Endothelial cell of umbilical vein (primary cell): ENCODE data around the gene PRRG2. TPM values are rescaled to one million over a fixed set of nuclear protein-coding genes. Genes with fewer than 3 reads are reported as not detected.

Experiments used
- BruUV-seq: library from RNA; stranded (reverse); fragments of 400-500 nt; replicated peaks from 2 replicates; lab custom pipeline; 2021; lab: Mats Ljungman, UMichigan
- CTCF ChIA-PET: fragments of 300-600, 350-600 bp; sonication (Branson Sonifier 250); formaldehyde crosslinking; loops from one replicate; lab custom pipeline; 2021; ENCODE audit warnings: antibody characterized with exemption, inconsistent platforms; lab: Charles Lee
- POLR2A ChIA-PET: fragments of 300-600, 350-600 bp; sonication (Branson Sonifier 250); formaldehyde crosslinking; loops from one replicate; lab custom pipeline; 2021; ENCODE audit warnings: antibody characterized with exemption, inconsistent platforms; lab: Charles Lee
- DNase-seq: peaks from one replicate; pipeline ENCODE4 v3.0.0-alpha.2; 2011; ENCODE audit warnings: low read depth, low spot score
- FAIRE-seq: peaks from 2 replicates; lab custom pipeline; 2011; peaks lifted over from hg19 to GRCh38; lab: Jason Lieb, UNC
- H2AFZ ChIP-seq: 2 replicates; pipeline ENCODE4 v1.6.0; 2012; ENCODE audit warnings: low read depth, low read length, control low read depth, inconsistent platforms
- H3K27ac ChIP-seq: 2 replicates; pipeline ENCODE4 v1.5.1; 2011; ENCODE audit warnings: low read depth, mild to moderate bottlenecking, control low read depth, low read length, moderate library complexity; ENCODE audit not compliant: insufficient read depth
- H3K27me3 ChIP-seq, 2 experiments: 2 replicates each; pipeline versions ENCODE4 v1.6.0 to v1.6.1; 2011; ENCODE audit warnings: low read length in 2 of 2, mixed read lengths in 1 of 2; ENCODE audit not compliant: control insufficient read depth in 2 of 2, insufficient read depth in 2 of 2
- H3K36me3 ChIP-seq, 2 experiments: 2 replicates in 1 of 2; 3 replicates in 1 of 2; pipeline ENCODE4 v1.5.1; 2011; ENCODE audit warnings: low read length in 2 of 2, mild to moderate bottlenecking in 1 of 2, moderate library complexity in 1 of 2; ENCODE audit not compliant: control insufficient read depth in 2 of 2, insufficient read depth in 2 of 2; ENCODE audit errors: extremely low read depth in 1 of 2
- H3K4me1 ChIP-seq: 3 replicates; pipeline ENCODE4 v1.5.1; 2011; ENCODE audit warnings: mild to moderate bottlenecking, low read length; ENCODE audit not compliant: control insufficient read depth, insufficient read depth; ENCODE audit errors: extremely low read depth
- H3K4me2 ChIP-seq: 2 replicates; pipeline ENCODE4 v1.6.1; 2011; ENCODE audit warnings: low read length, control low read depth, mixed read lengths; ENCODE audit not compliant: insufficient read depth
- H3K4me3 ChIP-seq, 3 experiments: fragments of 200-600 bp in 1 of 3; sonication (generic), shearing (Covaris generic) in 1 of 3; replicated peaks in 1 of 3; 2 replicates each; pipeline ENCODE4 v1.5.1; 2011 to 2016; ENCODE audit warnings: control low read depth in 3 of 3, low read length in 3 of 3, mild to moderate bottlenecking in 2 of 3, inconsistent platforms in 1 of 3, low read depth in 1 of 3, moderate library complexity in 1 of 3; ENCODE audit not compliant: insufficient read depth in 1 of 3
- H3K79me2 ChIP-seq: 2 replicates; pipeline ENCODE4 v1.6.0; 2012; ENCODE audit warnings: low read length, inconsistent platforms; ENCODE audit not compliant: control insufficient read depth, insufficient read depth
- H3K9ac ChIP-seq: replicated peaks from 2 replicates; pipeline ENCODE3; 2011; ENCODE audit warnings: low read length, control low read depth; ENCODE audit not compliant: insufficient read depth; ENCODE audit errors: extremely low read depth
- H3K9me1 ChIP-seq: replicated peaks from 3 replicates; pipeline ENCODE4 v1.6.0; 2011; ENCODE audit warnings: mild to moderate bottlenecking, low read length; ENCODE audit not compliant: control insufficient read depth, insufficient read depth; ENCODE audit errors: extremely low read depth
- H3K9me3 ChIP-seq: replicated peaks from 2 replicates; pipeline ENCODE4 v1.5.1; 2012; ENCODE audit warnings: low read length, inconsistent platforms; ENCODE audit not compliant: control insufficient read depth, insufficient read depth
- H4K20me1 ChIP-seq: replicated peaks from 2 replicates; pipeline ENCODE3; 2011; ENCODE audit warnings: mild to moderate bottlenecking, low read length; ENCODE audit not compliant: control insufficient read depth, insufficient read depth; ENCODE audit errors: extremely low read depth
- EZH2 ChIP-seq: IDR thresholded peaks from 2 replicates; pipeline ENCODE4 v1.6.1; 2012; ENCODE audit warnings: borderline replicate concordance, low read depth, mild to moderate bottlenecking, moderate library complexity, low read length, inconsistent platforms; ENCODE audit not compliant: severe bottlenecking
- GATA2 ChIP-seq: IDR thresholded peaks from 2 replicates; pipeline ENCODE4 v1.7.0; 2011; ENCODE audit warnings: low read depth, mild to moderate bottlenecking, moderate library complexity, mixed read lengths, low read length; ENCODE audit not compliant: insufficient read length, insufficient read depth
- JUN ChIP-seq: IDR thresholded peaks from 2 replicates; pipeline ENCODE4 v1.6.1; 2011; ENCODE audit warnings: borderline replicate concordance, low read depth; ENCODE audit not compliant: insufficient read length, insufficient read depth
- MAX ChIP-seq: IDR thresholded peaks from 2 replicates; pipeline ENCODE4 v1.6.1; 2011; ENCODE audit not compliant: insufficient read depth, insufficient read length
- MYC ChIP-seq: IDR thresholded peaks from one replicate; pipeline ENCODE4 v1.6.1; 2011; ENCODE audit warnings: mild to moderate bottlenecking, low read depth, low read length
- POLR2A ChIP-seq: IDR thresholded peaks from 2 replicates; pipeline ENCODE4 v1.6.1; 2012; ENCODE audit warnings: low read depth, mild to moderate bottlenecking, control low read depth, low read length
- POLR2AphosphoS5 ChIP-seq: IDR thresholded peaks from 2 replicates; pipeline ENCODE4 v1.6.1; 2012; ENCODE audit warnings: low read depth, mild to moderate bottlenecking, control low read depth, low read length, moderate library complexity; ENCODE audit not compliant: insufficient read depth
- dilution Hi-C: fragments of 300-500 bp; cut with MboI; formaldehyde crosslinking; loops from one replicate; pipeline ENCODE4 v1.15.0; 2019; ENCODE audit warnings: low sequenced_read_pairs; ENCODE audit not compliant: extremely low pct_ligation_motif_present
- intact Hi-C: fragments of 100-400 bp; cut with micrococcal nuclease; formaldehyde crosslinking; loops from one replicate; pipeline ENCODE4 v1.10.0; 2022
- polyA plus RNA-seq, 4 experiments: library from polyadenylated mRNA; depleted of rRNA in 3 of 4; stranded (reverse) in 3 of 4; unstranded in 1 of 4; fragments of >200 nt; gene quantifications; 2 replicates each; pipeline versions ENCODE4 v1.2.1 to v1.2.3, GENCODE V29; 2011 to 2012; ENCODE audit warnings: missing spikeins in 1 of 4
- total RNA-seq: library from RNA; stranded (reverse); gene quantifications from 2 replicates; pipeline ENCODE4 v1.2.3, GENCODE V29; 2021
- TF ChIP-seq, protein P1 (sequence below), 2 donors: IDR thresholded peaks; 1 replicate in 1 of 2; 2 replicates in 1 of 2; pipeline ENCODE4 v1.5.1; 2011; ENCODE audit warnings: low read length in 2 of 2, mild to moderate bottlenecking in 2 of 2, moderate library complexity in 2 of 2, control low read depth in 1 of 2, inconsistent platforms in 1 of 2, low read depth in 1 of 2; ENCODE audit not compliant: insufficient read depth in 1 of 2; ENCODE audit errors: extremely low read depth in 1 of 2

PRRG2 gene
- total and polyA plus RNA-seq, 2 donors (not counting 3 experiments of a cell fraction or from before 2014, with no cell fraction given) = 2.6 to 2.9 TPM

- POLR2A ChIA-PET = no interaction called here
- H3K9ac ChIP-seq = no peak overlapping the region
Observed at GRCh38 chr19:49616532-49616931, 35.4 kb downstream of the PRRG2 start.

More at GRCh38 chr19:49616532-49616931, 35.4 kb downstream of the PRRG2 start:
- no TSS peak for BruUV-seq
- H2AFZ ChIP-seq = no peak overlapping the region
- dilution Hi-C loops = no loop called here
- no peak overlapping the region for H3K4me2 ChIP-seq
- peaks cover 2 to 26% of the 10 kb centered on the region in 2 experiments for H3K36me3 ChIP-seq
- no peaks in the 10 kb centered on the region for H3K27me3 ChIP-seq
- FAIRE-seq (no peak), DNase-seq (no peak)
- peaks cover 23% of the 10 kb centered on the region for H3K4me1 ChIP-seq
- no peak overlapping the region for H3K4me3 ChIP-seq
- H3K9me1 ChIP-seq = no peaks in the 10 kb centered on the region
- intact Hi-C loops = no loop called here
- peaks cover 19% of the 10 kb centered on the region for H3K79me2 ChIP-seq
- no peak for TF ChIP-seq MAX
- TF ChIP-seq POLR2A = no peak
- no peak for TF ChIP-seq MYC
- TF ChIP-seq GATA2 = no peak
- TF ChIP-seq, protein P1, sequence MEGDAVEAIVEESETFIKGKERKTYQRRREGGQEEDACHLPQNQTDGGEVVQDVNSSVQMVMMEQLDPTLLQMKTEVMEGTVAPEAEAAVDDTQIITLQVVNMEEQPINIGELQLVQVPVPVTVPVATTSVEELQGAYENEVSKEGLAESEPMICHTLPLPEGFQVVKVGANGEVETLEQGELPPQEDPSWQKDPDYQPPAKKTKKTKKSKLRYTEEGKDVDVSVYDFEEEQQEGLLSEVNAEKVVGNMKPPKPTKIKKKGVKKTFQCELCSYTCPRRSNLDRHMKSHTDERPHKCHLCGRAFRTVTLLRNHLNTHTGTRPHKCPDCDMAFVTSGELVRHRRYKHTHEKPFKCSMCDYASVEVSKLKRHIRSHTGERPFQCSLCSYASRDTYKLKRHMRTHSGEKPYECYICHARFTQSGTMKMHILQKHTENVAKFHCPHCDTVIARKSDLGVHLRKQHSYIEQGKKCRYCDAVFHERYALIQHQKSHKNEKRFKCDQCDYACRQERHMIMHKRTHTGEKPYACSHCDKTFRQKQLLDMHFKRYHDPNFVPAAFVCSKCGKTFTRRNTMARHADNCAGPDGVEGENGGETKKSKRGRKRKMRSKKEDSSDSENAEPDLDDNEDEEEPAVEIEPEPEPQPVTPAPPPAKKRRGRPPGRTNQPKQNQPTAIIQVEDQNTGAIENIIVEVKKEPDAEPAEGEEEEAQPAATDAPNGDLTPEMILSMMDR (IDR thresholded peaks at IDR 0.05; ENCODE audit: extremely low read depth in 1 of 2, insufficient read depth in 1 of 2, low read depth in 1 of 2, low read length in 2 of 2) = no peak
- TF ChIP-seq JUN = no peak
- no peak for TF ChIP-seq POLR2AphosphoS5
- no peak for TF ChIP-seq EZH2
- no peaks in the 10 kb centered on the region for H3K9me3 ChIP-seq
- CTCF ChIA-PET = interaction anchor here (1.1 to 1.4 kb wide), 2 partner anchors 24 to 46 kb away, joined by 3 to 5 read pairs; partner anchors contain the start of gene RRAS
- H4K20me1 ChIP-seq = no peaks in the 10 kb centered on the region
- no peak overlapping the region for H3K27ac ChIP-seq
